A673 (cell line): ENCODE data around the gene ACADL. TPM values are rescaled to one million over a fixed set of nuclear protein-coding genes. Genes with fewer than 3 reads are reported as not detected.

Experiments
- BruUV-seq: library from RNA; stranded (reverse); fragments of 400-500 nt; replicated peaks from 2 replicates; lab custom pipeline; 2021; lab: Mats Ljungman, UMichigan
- CTCF ChIA-PET: fragments of 300-600 bp; sonication (Branson Sonifier 250); formaldehyde crosslinking; loops from one replicate; lab custom pipeline; 2022; ENCODE audit warnings: antibody characterized with exemption; lab: Charles Lee
- POLR2A ChIA-PET: fragments of 300-600 bp; sonication (Branson Sonifier 250); formaldehyde crosslinking; loops from one replicate; lab custom pipeline; 2022; ENCODE audit warnings: antibody characterized with exemption; ENCODE audit not compliant: low non-redundant PET; lab: Charles Lee
- DNase-seq: peaks from one replicate; pipeline ENCODE4 v3.0.0-alpha.2; 2015; ENCODE audit warnings: low spot score
- H3K27ac ChIP-seq: fragments of 200-600 bp; sonication (generic); 2 replicates; pipeline ENCODE4 v1.5.1; 2016; ENCODE audit warnings: mixed run types, low read depth, mild to moderate bottlenecking, mixed read lengths, antibody characterized with exemption, low read length; ENCODE audit not compliant: poor library complexity, severe bottlenecking
- H3K27me3 ChIP-seq: fragments of 200-600 bp; sonication (generic); replicated peaks from 2 replicates; pipeline ENCODE4 v1.6.1; 2017; ENCODE audit warnings: mixed run types, low read depth, mild to moderate bottlenecking, mixed read lengths, antibody characterized with exemption, low read length; ENCODE audit not compliant: insufficient read depth, poor library complexity
- H3K36me3 ChIP-seq: fragments of 200-600 bp; sonication (generic); 2 replicates; pipeline ENCODE4 v1.6.1; 2016; ENCODE audit warnings: mixed run types, mild to moderate bottlenecking, mixed read lengths, antibody characterized with exemption, low read length; ENCODE audit not compliant: insufficient read depth, poor library complexity, severe bottlenecking
- H3K4me1 ChIP-seq: fragments of 200-600 bp; sonication (generic); 2 replicates; pipeline ENCODE4 v1.6.1; 2017; ENCODE audit warnings: mixed run types, mild to moderate bottlenecking, mixed read lengths, antibody characterized with exemption, low read length; ENCODE audit not compliant: insufficient read depth, poor library complexity, severe bottlenecking
- H3K4me3 ChIP-seq: fragments of 200-600 bp; sonication (generic); 2 replicates; pipeline ENCODE4 v1.5.1; 2016; ENCODE audit warnings: low read depth, mixed run types, mild to moderate bottlenecking, mixed read lengths, low read length; ENCODE audit not compliant: poor library complexity, severe bottlenecking
- H3K9me3 ChIP-seq: fragments of 200-600 bp; sonication (generic); 2 replicates; pipeline ENCODE4 v1.6.1; 2016; ENCODE audit warnings: mixed run types, low read depth, mild to moderate bottlenecking, mixed read lengths, antibody characterized with exemption, low read length; ENCODE audit not compliant: poor library complexity, severe bottlenecking
- EZH2 ChIP-seq: fragments of 200-600 bp; sonication (generic); IDR thresholded peaks from 2 replicates; pipeline ENCODE4 v1.6.1; 2017; ENCODE audit warnings: borderline replicate concordance, low read depth, mild to moderate bottlenecking, mixed read lengths, antibody characterized with exemption, low read length; ENCODE audit not compliant: poor library complexity, severe bottlenecking
- intact Hi-C: fragments of 100-400 bp; cut with micrococcal nuclease; formaldehyde crosslinking; loops from one replicate; pipeline ENCODE4 v1.10.0; 2022; ENCODE audit not compliant: unreplicated experiment
- total RNA-seq: library from RNA; stranded (reverse); gene quantifications from 2 replicates; pipeline ENCODE4 v1.2.3, GENCODE V29; 2021
- TF ChIP-seq, protein P1 (sequence below): fragments of 300-800, 200-600 bp; sonication (generic); conservative IDR thresholded peaks from 2 replicates; pipeline ENCODE4 v1.5.1; 2017; ENCODE audit warnings: low read depth, mild to moderate bottlenecking, antibody characterized with exemption, low read length, moderate library complexity, mixed read lengths

ACADL gene
- total RNA-seq, 1 experiment from 2014 or later: not detected

DNA sequence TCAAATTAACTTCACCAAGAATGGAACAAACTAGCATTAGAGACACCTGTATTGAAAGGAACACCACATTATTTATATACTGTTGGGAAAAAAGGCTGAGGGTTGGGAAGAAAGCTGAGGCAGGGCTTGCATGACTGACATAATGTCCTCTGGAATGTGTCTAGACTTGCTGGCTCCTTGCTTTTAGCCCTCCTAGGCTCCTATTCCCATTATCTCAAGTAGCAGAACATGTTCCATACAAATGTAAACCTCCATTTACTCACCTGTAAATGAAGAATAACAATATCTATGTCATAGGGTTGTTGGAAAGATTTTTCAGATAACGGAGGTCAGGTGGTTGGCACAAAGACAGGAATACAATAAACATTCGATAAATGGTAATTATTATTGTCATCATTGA, 976 bp upstream of the ACADL start:
- Histone ChIP-seq H3K9me3 (no peaks in the 10 kb centered on the region), H3K27ac (no peak overlapping the region), H3K4me1 (no peaks in the 10 kb centered on the region), H3K36me3 (no peaks in the 10 kb centered on the region), H3K27me3 (peaks cover 51% of the 10 kb centered on the region), H3K4me3 (no peak overlapping the region)
- POLR2A ChIA-PET: no interaction called here
- no peak for DNase-seq
- TF ChIP-seq EZH2: no peak
- TF ChIP-seq, protein P1, sequence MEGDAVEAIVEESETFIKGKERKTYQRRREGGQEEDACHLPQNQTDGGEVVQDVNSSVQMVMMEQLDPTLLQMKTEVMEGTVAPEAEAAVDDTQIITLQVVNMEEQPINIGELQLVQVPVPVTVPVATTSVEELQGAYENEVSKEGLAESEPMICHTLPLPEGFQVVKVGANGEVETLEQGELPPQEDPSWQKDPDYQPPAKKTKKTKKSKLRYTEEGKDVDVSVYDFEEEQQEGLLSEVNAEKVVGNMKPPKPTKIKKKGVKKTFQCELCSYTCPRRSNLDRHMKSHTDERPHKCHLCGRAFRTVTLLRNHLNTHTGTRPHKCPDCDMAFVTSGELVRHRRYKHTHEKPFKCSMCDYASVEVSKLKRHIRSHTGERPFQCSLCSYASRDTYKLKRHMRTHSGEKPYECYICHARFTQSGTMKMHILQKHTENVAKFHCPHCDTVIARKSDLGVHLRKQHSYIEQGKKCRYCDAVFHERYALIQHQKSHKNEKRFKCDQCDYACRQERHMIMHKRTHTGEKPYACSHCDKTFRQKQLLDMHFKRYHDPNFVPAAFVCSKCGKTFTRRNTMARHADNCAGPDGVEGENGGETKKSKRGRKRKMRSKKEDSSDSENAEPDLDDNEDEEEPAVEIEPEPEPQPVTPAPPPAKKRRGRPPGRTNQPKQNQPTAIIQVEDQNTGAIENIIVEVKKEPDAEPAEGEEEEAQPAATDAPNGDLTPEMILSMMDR: no peak
- CTCF ChIA-PET: no interaction called here
- intact Hi-C loops: no loop called here
- no TSS peak for BruUV-seq

DNA sequence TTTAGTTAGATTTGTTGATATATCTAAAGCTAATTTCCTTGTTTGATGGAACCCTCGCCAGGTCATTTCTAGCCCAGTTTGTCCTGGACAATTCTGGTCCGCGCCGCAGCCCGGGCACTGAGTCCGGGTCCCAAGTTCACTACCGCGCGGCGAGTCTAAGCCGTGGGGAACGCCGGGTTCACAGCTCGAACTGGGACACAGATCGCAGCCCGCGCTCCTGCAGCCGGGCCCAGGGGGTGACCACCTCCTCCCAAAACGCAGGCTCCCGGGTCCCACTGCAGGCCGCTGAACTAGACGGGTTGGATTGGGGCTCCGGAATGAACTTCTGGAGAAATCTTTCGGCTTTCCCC, 681 bp downstream of the ACADL start:
- no peak overlapping the region for H3K27ac ChIP-seq
- no peak for TF ChIP-seq EZH2
- TF ChIP-seq, protein P1: no peak
- BruUV-seq: no TSS peak
- H3K36me3 ChIP-seq: no peaks in the 10 kb centered on the region
- H3K4me3 ChIP-seq: peak overlapping the region; percentile 50
- CTCF ChIA-PET: no interaction called here
- peak; percentile 1 for DNase-seq
- H3K4me1 ChIP-seq: no peaks in the 10 kb centered on the region
- POLR2A ChIA-PET: no interaction called here
- no peaks in the 10 kb centered on the region for H3K9me3 ChIP-seq
- H3K27me3 ChIP-seq: peaks cover 64% of the 10 kb centered on the region
- intact Hi-C loops: no loop called here

DNA sequence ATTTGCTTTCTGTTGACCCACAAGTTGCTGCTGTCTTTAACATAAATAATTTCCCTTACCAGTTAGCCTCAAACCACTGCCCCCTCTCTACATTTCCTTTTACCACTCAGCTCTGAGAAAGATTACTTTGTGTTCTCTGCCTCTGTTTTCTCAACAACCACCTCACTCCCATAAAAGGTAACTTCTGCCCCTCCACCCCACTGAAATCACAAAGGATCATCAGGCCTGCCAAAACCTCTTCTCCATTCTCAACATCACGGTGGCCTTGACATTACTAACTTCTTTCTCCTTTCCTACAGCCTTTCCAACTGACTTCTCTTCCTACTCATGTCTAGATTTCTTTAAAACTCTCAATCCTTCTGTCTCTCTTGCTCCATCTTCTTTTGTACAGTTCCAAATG, 10.1 kb downstream of the ACADL start:
- H3K27me3 ChIP-seq: peaks cover 19% of the 10 kb centered on the region
- H3K9me3 ChIP-seq: no peaks in the 10 kb centered on the region
- H3K36me3 ChIP-seq: no peaks in the 10 kb centered on the region
- ChIA-PET POLR2A (no interaction called here), CTCF (no interaction called here)
- intact Hi-C loops: no loop called here
- TF ChIP-seq, protein P1: no peak
- no peak for TF ChIP-seq EZH2
- no peak for DNase-seq
- no peak overlapping the region for H3K27ac ChIP-seq
- no peaks in the 10 kb centered on the region for H3K4me1 ChIP-seq
- H3K4me3 ChIP-seq: no peak overlapping the region
- no TSS peak for BruUV-seq
